Liver (tissue), 9 donors: Measurements from ENCODE around the gene MAPKAP1. TPM values are rescaled to one million over a fixed set of nuclear protein-coding genes. Genes with fewer than 3 reads are reported as not detected.

Source experiments
- DNase-seq: peaks from one replicate; pipeline ENCODE4 v3.0.0-alpha.2; 2017; ENCODE audit warnings: low spot score
- H3K27ac ChIP-seq, 2 donors: one replicate each; pipeline ENCODE4 v1.7.0; 2013; ENCODE audit warnings: inconsistent platforms in 2 of 2, low read length in 2 of 2, control low read depth in 1 of 2, low read depth in 1 of 2, mild to moderate bottlenecking in 1 of 2
- H3K27me3 ChIP-seq, 4 donors: one replicate each; pipeline versions ENCODE4 v1.6.1 to v1.7.0; 2013; ENCODE audit warnings: low read length in 3 of 4, inconsistent platforms in 1 of 4, mild to moderate bottlenecking in 1 of 4, moderate library complexity in 1 of 4; ENCODE audit not compliant: control insufficient read depth in 4 of 4, insufficient read depth in 4 of 4
- H3K36me3 ChIP-seq, 4 donors: one replicate each; pipeline versions ENCODE4 v1.6.1 to v1.7.0; 2013; ENCODE audit warnings: low read length in 3 of 4, mild to moderate bottlenecking in 3 of 4, low read depth in 1 of 4, moderate library complexity in 1 of 4; ENCODE audit not compliant: control insufficient read depth in 4 of 4, insufficient read depth in 3 of 4
- H3K4me1 ChIP-seq, 4 donors: one replicate each; pipeline versions ENCODE4 v1.6.1 to v1.7.0; 2013; ENCODE audit warnings: low read length in 3 of 4, mild to moderate bottlenecking in 3 of 4, moderate library complexity in 1 of 4; ENCODE audit not compliant: control insufficient read depth in 4 of 4, insufficient read depth in 4 of 4
- H3K4me3 ChIP-seq, 3 donors: one replicate each; pipeline versions ENCODE4 v1.6.1 to v1.7.0; 2013; ENCODE audit warnings: low read length in 3 of 3, control low read depth in 1 of 3, low read depth in 1 of 3, mild to moderate bottlenecking in 1 of 3
- H3K9ac ChIP-seq, 2 donors: one replicate each; pipeline ENCODE4 v1.7.0; 2013; ENCODE audit warnings: low read length in 2 of 2, mild to moderate bottlenecking in 2 of 2, moderate library complexity in 2 of 2, control low read depth in 1 of 2, low read depth in 1 of 2
- H3K9me3 ChIP-seq, 4 donors: one replicate each; pipeline versions ENCODE4 v1.6.1 to v1.7.0; 2013; ENCODE audit warnings: low read length in 3 of 4; ENCODE audit not compliant: control insufficient read depth in 4 of 4
- CTCF ChIP-seq: fragments of 150-350 bp; IDR thresholded peaks from 2 replicates; pipeline ENCODE4 v1.5.1; 2017; ENCODE audit warnings: improper control_type of control experiment, low read depth, low read length; ENCODE audit not compliant: missing input control
- EGR1 ChIP-seq, 2 donors: IDR thresholded peaks; 2 replicates each; pipeline ENCODE4 v1.6.1; 2016 to 2018; ENCODE audit warnings: antibody characterized with exemption in 2 of 2, low read depth in 2 of 2
- FOXA1 ChIP-seq: IDR thresholded peaks from 2 replicates; pipeline ENCODE4 v1.6.1; 2016; ENCODE audit warnings: antibody characterized with exemption
- GABPA ChIP-seq, 2 donors: IDR thresholded peaks in 1 of 2; conservative IDR thresholded peaks in 1 of 2; 2 replicates each; pipeline ENCODE4 v1.6.1; 2016; ENCODE audit warnings: antibody characterized with exemption in 2 of 2, mild to moderate bottlenecking in 1 of 2, moderate library complexity in 1 of 2
- HNF4A ChIP-seq, 2 donors: conservative IDR thresholded peaks; 2 replicates each; pipeline ENCODE4 v1.6.1; 2016; ENCODE audit warnings: antibody characterized with exemption in 2 of 2, mild to moderate bottlenecking in 2 of 2
- HNF4G ChIP-seq: IDR thresholded peaks from 2 replicates; pipeline ENCODE4 v1.6.1; 2016; ENCODE audit warnings: antibody characterized with exemption
- JUND ChIP-seq, 2 donors: IDR thresholded peaks; 2 replicates each; pipeline ENCODE4 v1.6.1; 2016; ENCODE audit warnings: antibody characterized with exemption in 2 of 2
- NR2F2 ChIP-seq: IDR thresholded peaks from 2 replicates; pipeline ENCODE4 v1.6.1; 2016; ENCODE audit warnings: antibody characterized with exemption
- RAD21 ChIP-seq, 2 donors: IDR thresholded peaks; 2 replicates each; pipeline ENCODE4 v1.6.1; 2016; ENCODE audit warnings: antibody characterized with exemption in 2 of 2, mild to moderate bottlenecking in 2 of 2
- REST ChIP-seq: IDR thresholded peaks from 2 replicates; pipeline ENCODE4 v1.6.1; 2016; ENCODE audit warnings: antibody characterized with exemption, mild to moderate bottlenecking
- RXRA ChIP-seq, 2 donors: IDR thresholded peaks; 2 replicates each; pipeline ENCODE4 v1.6.1; 2017 to 2018; ENCODE audit warnings: antibody characterized with exemption in 2 of 2, mild to moderate bottlenecking in 1 of 2
- YY1 ChIP-seq: IDR thresholded peaks from 2 replicates; pipeline ENCODE4 v1.6.1; 2016; ENCODE audit warnings: antibody characterized with exemption, mild to moderate bottlenecking
- WGBS: extraction: QIAGEN DNeasy Blood & Tissue Kit; methylation state at CpG from one replicate; pipeline ENCODE4 v1.1.7; 2013; 5-methylcytosine and 5-hydroxymethylcytosine counted together
- polyA plus RNA-seq, 2 donors: library from polyadenylated mRNA; stranded (reverse) in 1 of 2; unstranded in 1 of 2; fragments of 200-250 nt in 1 of 2; fragments of >200 nt in 1 of 2; fragmentation: Nextera tagmentation in 1 of 2; extraction: Ambion mirVana in 1 of 2; gene quantifications; one replicate each; pipeline versions ENCODE4 v1.2.1 to v1.2.3, GENCODE V29; 2013 to 2015
- total RNA-seq, 2 donors: library from RNA; depleted of rRNA; stranded (reverse); fragments of >200 nt; gene quantifications; one replicate each; pipeline ENCODE4 v1.2.3, GENCODE V29; 2014
- donor health status: healthy.
- donor health status: healthy.
- donor health status: healthy.
- donor health status: healthy.
- donor health status: healthy.

MAPKAP1 gene
- total and polyA plus RNA-seq, 4 donors: 23.6 to 55.9 (median 32.7) TPM

GRCh38 chr9:125748446-125749099, 41.6 kb upstream of the MAPKAP1 start:
- DNase-seq: peak; percentile 38
- H3K27ac ChIP-seq: peak overlapping the region; percentile 62 to 86
- WGBS: 20% methylated on average over 30 of the region's 30 CpGs

GRCh38 chr9:125747765-125748445, 40.9 kb upstream of the MAPKAP1 start:
- peak overlapping the region; percentile 76 to 99 (median 81) for H3K4me3 ChIP-seq
- peak overlapping the region; percentile 77 to 81 for H3K9ac ChIP-seq
- H3K36me3 ChIP-seq: no peaks in the 10 kb centered on the region
- TF ChIP-seq HNF4A (conservative IDR thresholded peaks at IDR 0.05): no peak
- no peak for TF ChIP-seq REST
- TF ChIP-seq HNF4G: no peak
- no peak for TF ChIP-seq RXRA (IDR thresholded peaks at IDR 0.05)
- no peak for TF ChIP-seq FOXA1
- TF ChIP-seq CTCF: no peak
- H3K27ac ChIP-seq: peak overlapping the region; percentile 62 to 86
- no peaks in the 10 kb centered on the region for H3K9me3 ChIP-seq
- H3K27me3 ChIP-seq: no peaks in the 10 kb centered on the region
- WGBS: under 1% methylated on average over 88 of the region's 88 CpGs
- peak; percentile 51 for DNase-seq
- peaks cover 0 to 34% (median 27%) of the 10 kb centered on the region in 4 donors for H3K4me1 ChIP-seq

More at GRCh38 chr9:125748446-125749099, 41.6 kb upstream of the MAPKAP1 start:
- no peak for TF ChIP-seq HNF4G
- no peak for TF ChIP-seq NR2F2
- no peak for TF ChIP-seq EGR1 (IDR thresholded peaks at IDR 0.05; ENCODE audit: low read depth in 2 of 2)
- no peak for TF ChIP-seq JUND (IDR thresholded peaks at IDR 0.05)
- no peak for TF ChIP-seq GABPA (IDR thresholded peaks at IDR 0.05 in 1 of 2, conservative IDR thresholded peaks at IDR 0.05 in 1 of 2)
- peak in 1 of 2 donors; percentile 15 for TF ChIP-seq RAD21 (IDR thresholded peaks at IDR 0.05)
- TF ChIP-seq YY1: peak; percentile 39
- no peak for TF ChIP-seq FOXA1
- peak overlapping the region; percentile 77 to 81 for H3K9ac ChIP-seq
- H3K27me3 ChIP-seq: no peaks in the 10 kb centered on the region
- no peaks in the 10 kb centered on the region for H3K36me3 ChIP-seq
- no peaks in the 10 kb centered on the region for H3K9me3 ChIP-seq
- peak overlapping the region; percentile 76 to 99 (median 81) for H3K4me3 ChIP-seq
- H3K4me1 ChIP-seq: peaks cover 0 to 34% (median 27%) of the 10 kb centered on the region in 4 donors
